Left colon (tissue), 2 donors: ENCODE data around the gene FAM168A. TPM values are rescaled to one million over a fixed set of nuclear protein-coding genes. Genes with fewer than 3 reads are reported as not detected.

Source experiments
- total RNA-seq, 2 donors: library from RNA; stranded (reverse); fragmentation: NEBNext Ultra II Directional; extraction: Animal tissue kit (Norgen Biotek cat#: 25700); gene quantifications; one replicate each; pipeline ENCODE4 v1.2.1, GENCODE V29; 2021
- donor health status: DM: no; HTN: no; CAD: no.
- donor health status: DM: yes; HTN: yes; CAD: no.

FAM168A gene
- total RNA-seq, 2 donors from 2014 or later, result 18.8 to 23.3 TPM

Other genes with a start within 250 kb of the FAM168A start
- gene RELT, start 221.7 kb downstream of the FAM168A start, total RNA-seq, result 1 to 10 TPM; 2.6 to 3.1 TPM
- 10 to 100 TPM; 11.9 to 15.7 TPM for gene PLEKHB1, start 48.5 kb upstream of the FAM168A start, total RNA-seq
- 100 to 1,000 TPM; 144 to 154 TPM for gene RAB6A, start 163.0 kb upstream of the FAM168A start, total RNA-seq
- 10 to 100 TPM; 39.9 to 44.1 TPM for gene MRPL48, start 189.8 kb upstream of the FAM168A start, total RNA-seq